Dermis blood vessel endothelial cell (primary cell): ENCODE data around the gene ZNF431. TPM values are rescaled to one million over a fixed set of nuclear protein-coding genes. Genes with fewer than 3 reads are reported as not detected.
A peak's percentile ranks its signal among the peaks of the same experiment; 100 is the strongest.
"Not testable (repeated sequence)": the region's sequence is repeated elsewhere in the genome, so short reads cannot be mapped to it uniquely, and the experiment has no call there.

Source experiments
- DNase-seq: peaks from one replicate; pipeline ENCODE4 v3.0.0; 2010
- total RNA-seq: library from RNA; depleted of rRNA; stranded (reverse); fragments of >200 nt; gene quantifications from 2 replicates; pipeline ENCODE4 v1.2.3, GENCODE V29; 2014

Gene ZNF431
- total RNA-seq = 6.5 and 6.6 TPM in 2 replicates

DNA sequence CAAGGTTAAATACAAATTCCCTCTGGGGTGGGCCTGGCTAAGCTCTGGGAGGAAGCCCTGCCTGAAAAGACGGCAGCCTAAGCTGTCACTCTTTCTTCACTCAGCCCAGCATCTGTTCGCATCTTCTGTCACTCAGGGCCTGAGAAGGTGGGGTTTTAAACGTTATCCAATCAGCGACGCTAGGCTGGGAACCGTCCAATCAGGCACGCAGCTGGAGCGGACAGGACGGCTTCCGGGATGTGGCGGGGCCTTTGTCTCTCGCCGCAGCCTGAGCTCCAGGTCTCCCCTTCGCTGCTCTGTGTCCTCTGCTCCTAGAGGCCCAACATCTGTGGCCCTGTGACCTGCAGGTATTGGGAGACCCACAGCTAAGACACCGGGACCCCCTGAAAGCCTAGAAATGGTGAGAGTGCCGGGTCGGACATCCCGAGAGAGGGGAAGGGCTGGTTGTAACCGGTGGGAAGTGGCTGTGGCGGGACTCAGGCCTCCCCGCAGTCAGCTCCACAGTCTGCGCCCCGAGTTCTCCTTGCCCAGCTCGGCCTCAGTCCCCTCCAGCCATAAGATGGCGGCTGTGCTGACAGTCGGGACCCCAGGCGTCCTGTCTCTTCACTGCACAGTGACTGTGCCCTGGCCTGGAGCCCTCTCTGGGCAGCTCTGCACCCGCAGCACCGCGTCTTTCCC lies at the start of gene ZNF431:
Gene ZNF431, plus strand, starts transcription at position 254 of the 678 bp plus-strand sequence. Its CDS starts 144 bp downstream, at position 398.
- peak; percentile 97 for DNase-seq

DNA sequence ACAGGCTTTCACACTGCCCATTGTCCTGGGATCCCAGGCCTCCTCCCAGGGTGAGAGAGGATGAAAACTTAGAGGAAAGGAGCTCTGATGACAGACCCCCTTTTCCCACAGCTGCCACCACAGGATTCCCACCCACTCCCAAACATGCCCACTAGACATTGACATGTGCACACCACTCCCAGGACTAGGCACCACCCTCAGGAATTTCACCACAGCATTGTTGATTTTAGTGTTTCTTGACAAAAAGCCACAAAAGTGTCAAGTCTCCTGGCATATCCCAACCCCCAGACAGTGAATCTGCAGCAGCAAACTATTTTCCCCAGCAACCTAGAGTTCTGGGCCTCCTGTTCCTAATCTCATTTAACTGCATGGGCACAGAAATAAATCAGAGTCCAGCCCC lies 49.7 kb upstream of the ZNF431 start:
- DNase-seq = no peak

DNA sequence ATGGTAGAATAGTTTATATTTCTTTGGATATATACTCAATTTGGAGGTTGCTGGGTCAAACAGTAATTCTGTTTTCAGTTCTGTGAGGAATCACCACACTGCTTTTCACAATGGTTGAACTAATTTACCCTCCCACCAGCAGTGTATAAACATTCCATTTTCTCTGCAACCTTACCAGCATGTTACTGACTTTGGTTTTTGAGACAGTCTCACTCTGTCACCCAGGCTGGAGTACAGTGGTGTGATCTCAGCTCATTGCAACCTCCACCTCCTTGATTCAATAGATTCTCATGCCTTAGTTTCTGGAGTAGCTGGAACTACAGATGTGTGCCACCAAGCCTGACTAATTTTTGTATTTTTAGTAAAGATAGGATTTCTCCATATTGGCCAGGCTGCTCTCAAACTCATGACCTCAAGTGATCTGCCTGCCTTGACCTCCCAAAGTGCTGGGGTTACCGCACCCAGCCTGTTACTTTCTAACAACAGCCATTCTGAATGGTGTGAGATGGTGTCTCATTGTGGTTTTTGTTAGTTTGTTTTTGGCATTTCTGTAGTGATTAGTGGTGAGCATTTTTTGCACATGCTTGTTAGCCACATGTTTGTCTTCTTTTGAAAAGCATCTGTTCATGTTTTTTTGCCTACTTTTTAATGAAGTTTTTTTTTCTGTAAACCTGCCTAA lies 47.4 kb upstream of the ZNF431 start:
- DNase-seq = no peak

DNA sequence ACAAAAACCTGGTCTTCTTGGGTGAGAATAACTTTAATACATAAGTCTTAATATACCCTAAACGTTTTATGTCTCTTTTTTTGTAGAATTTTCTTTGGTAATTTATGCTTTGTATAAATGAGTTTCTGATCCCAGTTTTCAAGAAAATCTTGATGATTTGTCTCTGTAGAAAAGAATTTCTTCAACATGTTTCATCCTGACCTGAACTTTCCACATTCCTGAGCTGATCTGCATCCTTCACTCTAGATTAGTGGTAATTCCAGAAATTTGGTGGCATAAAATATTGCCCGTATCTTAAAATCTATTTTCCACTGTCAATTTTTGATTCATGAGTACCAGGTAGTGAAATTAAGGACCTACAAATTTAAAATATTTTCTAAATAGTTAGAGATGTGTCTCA lies 43.5 kb upstream of the ZNF431 start:
- no peak for DNase-seq

DNA sequence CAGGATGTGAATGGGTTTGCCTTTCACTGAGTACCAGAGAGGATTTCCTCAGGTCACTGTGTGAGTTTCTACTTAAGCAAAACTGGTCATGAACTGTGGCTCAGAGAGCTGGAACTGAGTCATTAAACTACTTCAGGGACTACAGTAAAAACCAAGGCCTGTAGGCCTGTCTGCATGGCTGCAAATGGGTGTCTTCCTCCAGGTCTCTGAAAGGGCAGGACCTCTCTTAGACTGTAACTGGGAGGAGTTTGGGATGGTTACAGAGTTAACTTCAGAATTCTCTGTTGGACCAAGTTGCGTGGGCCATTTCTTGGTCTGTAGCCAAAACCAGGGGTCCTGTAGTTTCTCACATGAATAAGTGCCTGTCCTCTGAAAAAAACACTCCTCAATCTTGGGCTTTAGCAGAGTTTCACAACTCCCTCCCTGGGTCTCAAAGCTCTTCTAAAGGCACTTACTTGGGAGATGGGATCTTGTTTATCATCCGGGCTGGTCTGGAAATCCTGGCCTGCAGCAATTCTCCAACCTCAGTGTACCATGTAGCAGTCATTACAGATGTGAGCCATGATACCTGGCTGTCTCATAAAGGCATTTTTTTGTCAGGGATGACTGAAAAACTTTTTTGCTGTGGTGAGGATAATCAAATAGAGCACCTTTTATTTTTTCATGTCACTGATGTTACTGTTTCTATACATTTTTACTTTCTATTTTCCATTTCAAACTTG lies 40.2 kb upstream of the ZNF431 start:
- DNase-seq = peak; percentile 15

DNA sequence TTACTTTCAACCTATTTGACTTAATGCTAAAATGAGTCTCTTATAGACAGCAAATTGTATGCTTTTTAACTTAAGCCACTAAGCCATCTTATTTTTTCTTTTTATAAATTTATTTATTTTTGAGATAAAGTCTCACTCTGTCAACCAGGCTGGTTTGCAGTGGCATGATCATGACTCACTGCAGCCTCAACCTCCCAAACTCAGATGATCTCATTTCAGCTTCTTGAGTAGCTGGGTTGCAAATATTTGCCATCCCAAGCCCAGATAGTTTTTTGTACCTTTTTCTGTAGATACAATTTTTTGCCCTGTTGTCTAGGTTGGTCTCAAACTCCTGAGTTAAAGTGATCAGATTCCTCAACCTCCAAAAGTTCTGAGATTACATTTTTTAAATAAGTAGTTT lies 32.7 kb upstream of the ZNF431 start:
- no peak for DNase-seq

DNA sequence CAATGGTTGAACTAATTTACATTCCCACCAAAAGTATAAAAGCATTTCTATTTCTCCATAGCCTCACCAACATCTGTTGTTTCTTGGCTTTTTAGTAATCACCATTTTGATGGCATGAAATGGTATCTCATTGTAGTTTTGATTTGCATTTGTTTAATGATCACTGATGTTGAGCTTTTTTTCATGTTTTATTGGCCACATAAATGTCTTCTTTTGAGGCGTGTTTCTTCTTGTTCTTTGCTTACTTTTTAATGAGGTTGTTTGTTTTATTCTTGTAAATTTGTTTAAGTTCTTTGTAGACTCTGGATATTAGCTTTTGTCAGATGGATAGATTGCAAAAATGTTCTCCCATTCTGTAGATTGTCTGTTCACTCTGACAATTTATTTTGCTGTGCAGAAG lies 31.7 kb upstream of the ZNF431 start:
- no peak for DNase-seq

DNA sequence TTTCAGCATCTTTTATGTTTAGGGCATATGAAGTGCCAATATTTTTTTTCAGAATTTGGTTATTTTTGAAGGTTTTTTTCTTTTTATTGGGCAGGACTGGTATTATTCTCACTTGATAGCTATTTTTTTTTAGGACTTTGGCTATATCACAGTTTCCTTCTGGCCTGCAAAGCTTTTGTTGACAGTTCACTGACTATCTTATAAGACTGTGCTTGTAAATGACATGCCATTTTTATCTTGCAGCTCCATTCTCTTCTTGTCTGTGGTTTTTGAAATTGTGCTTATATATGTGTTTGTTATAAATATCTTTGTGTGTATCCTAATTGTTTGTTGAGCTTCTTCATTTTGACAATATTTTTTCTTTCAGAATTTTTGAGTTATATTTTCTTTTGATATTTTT lies 26.4 kb upstream of the ZNF431 start:
- DNase-seq = no peak

DNA sequence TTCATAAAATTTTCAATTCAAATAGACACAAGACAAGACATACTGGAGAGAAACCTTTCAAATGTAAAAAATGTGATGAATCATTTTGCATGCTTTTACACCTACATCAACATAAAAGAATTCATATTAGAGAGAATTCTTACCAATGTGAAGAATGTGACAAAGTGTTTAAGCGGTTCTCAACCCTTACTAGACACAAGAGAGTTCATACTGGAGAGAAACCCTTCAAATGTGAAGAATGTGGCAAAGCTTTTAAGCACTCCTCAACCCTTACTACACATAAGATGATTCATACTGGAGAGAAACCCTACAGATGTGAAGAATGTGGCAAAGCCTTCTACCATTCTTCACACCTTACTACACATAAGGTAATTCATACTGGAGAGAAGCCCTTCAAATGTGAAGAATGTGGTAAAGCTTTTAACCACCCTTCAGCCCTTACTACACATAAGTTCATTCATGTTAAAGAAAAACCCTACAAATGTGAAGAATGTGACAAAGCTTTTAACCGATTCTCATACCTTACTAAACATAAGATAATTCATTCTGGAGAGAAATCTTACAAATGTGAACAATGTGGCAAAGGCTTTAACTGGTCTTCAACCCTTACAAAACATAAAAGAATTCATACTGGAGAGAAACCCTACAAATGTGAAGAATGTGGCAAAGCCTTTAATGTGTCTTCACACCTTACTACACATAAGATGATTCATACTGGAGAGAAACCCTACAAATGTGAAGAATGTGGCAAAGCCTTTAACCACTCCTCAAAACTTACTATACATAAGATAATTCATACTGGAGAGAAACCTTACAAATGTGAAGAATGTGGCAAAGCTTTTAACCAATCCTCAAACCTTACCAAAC lies 24.6 kb upstream of the ZNF431 start:
- no peak for DNase-seq

DNA sequence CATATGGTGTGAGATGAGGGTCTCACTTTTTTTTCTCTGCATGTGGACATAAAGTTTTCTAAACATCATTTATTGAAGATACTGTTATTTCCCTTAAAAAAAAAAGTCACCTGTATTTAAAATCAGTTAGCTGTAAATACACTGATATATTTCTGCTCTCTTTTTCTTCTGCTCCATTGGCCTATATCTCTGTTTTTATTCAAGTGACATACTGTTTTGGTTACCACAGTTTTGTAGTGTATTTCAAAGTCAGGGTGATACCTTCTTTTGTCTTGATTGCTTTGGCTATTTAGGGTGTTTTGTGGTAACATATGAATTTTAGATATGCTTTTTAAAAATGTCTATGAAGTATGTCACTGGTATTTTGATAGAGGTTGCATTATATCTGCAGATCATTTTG lies 15.8 kb upstream of the ZNF431 start:
- DNase-seq = no peak

DNA sequence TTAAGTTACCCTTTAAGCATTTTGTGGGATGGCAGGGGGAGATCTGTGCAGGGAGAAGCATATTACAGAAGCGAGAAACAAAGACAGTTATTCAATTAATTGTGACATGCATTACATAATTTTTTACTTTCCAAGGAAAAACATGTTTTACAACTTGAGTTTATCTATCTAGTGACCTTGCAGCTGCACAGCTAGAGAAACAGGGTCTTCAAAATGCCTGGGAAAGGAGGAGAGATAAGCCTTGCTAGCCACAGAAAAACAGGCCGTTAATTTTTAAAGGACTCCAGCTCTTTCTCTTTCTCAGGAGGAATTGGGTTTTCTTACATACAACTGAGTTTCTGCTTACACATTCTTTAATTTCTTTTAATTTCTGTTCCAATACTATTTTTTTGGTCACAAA lies 14.8 kb upstream of the ZNF431 start:
- DNase-seq = no peak

DNA sequence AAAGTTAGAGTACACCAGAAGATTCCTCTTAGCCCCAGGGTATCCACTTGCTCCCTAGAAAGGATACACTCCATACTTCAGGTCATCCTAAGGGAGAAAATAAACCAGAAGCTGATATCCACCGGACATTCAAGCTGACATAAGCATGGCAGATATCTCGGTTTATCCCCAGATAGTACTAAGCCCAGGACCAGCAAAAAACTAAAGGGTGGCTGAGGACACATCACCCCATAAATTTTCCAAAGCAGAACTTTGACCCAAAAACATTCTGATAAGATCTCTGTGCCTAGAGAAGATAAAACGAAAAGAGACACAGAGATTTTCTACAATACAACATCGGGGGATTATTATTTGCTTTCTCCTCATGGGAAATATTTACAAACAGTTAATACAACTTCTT lies 13.9 kb upstream of the ZNF431 start:
- DNase-seq = no peak

DNA sequence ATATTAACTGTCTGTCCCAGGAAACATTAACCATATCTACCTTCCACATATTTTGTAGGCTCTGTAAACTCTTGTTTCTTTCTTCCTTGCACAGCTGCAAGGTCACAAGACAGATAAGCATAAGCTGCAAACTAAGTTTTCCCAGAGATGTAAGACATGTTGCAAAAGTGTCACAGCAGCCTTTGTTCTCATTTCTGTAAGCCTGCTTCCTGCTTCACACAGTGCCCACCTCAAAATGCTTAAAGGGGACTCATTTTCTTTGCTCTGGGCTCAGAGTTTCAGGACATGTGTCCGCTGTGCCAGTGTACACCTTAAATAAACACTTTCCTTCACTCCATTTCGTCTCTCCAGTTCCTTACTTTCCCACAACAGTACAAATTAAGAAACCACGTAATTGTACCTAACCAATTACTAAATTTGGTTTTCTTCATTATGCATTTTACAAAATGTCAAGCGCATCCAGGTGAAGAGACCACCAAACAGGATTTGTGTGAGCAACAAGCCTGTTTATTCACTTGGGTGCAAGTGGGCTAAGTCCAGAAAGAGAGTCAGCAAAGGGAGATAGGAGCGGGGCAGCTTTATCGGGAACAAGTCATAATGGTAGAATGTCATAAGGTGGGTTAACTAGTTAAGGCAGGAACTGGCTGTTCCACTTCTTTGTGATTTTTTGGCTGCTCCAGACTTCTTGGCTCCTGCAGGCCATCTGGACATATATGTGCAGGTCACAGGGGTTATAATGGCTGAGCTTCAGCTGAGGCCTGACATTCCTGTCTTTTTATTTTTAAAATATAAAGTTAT lies 12.7 kb upstream of the ZNF431 start:
- DNase-seq = no peak

DNA sequence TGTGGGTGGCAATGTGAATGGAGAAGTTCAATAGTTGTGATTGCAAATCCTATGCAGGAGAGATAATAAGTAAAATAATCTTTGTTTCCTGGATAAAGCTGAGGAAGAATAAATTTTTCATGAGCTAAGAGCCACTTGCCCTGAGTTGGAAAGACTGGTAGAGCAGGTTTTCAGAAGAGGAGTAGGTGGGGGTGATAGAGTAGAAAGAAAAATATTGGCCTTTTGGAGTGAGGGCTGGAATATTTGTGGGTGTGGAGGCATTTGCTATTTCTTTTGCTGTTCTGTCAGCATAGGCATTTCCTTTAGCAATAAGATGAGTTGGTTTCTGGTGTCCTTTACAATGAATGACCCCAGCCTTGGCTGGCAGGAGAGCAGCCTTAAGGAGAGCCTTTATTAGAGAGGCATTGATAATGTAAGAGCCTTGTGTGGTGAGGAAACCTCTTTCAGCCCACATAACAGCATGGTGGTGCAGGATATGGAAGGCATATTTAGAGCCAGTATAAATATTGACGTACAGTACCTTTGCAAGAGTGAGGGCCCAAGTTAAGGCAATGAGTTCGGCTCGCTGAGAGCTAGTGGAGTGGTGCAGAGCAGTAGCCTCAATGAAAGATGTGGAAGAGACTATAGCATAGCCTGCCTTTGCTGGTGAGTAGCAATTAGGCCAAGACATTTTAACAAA lies 11.6 kb upstream of the ZNF431 start:
- no peak for DNase-seq

DNA sequence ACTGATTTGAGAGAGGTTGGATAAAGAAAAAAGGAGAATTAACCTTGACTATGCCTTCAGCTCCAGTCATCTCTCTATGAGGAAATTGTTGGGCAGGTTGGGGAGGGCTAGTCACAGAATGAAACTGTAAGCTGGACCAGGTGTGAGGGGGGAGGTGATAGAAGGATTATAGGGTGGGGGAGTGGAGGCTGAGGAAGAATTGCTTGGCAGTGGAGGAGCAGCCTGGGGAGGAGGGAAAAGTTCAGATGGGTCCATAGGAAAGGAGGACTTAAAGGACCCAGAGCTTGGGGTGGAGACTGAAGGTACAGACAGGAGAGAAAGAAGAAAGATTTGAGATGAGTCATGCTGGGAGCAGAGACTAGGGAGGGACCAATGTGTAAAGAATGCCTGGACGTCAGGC lies 8.2 kb upstream of the ZNF431 start:
- DNase-seq = no peak

DNA sequence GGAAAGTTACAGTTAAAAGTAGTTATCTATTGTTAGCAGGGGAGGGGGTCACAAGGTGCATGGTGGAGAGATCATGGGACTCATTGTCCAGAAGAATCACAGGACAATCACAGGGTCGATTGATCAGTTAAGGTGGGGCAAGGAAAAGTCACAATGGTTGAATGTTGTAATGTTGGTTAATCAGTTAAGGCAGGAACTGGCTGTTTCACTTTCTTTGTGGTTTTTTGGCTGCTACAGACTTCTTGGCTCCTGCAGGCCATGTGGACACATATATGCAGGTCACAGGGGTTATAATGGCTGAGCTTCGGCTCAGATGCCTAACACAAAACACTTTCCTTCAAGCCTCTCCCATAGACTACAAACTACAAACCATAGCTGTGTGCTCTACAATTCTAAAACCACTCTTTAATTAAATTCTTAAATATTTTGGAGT lies 6.9 kb upstream of the ZNF431 start:
- no peak for DNase-seq

DNA sequence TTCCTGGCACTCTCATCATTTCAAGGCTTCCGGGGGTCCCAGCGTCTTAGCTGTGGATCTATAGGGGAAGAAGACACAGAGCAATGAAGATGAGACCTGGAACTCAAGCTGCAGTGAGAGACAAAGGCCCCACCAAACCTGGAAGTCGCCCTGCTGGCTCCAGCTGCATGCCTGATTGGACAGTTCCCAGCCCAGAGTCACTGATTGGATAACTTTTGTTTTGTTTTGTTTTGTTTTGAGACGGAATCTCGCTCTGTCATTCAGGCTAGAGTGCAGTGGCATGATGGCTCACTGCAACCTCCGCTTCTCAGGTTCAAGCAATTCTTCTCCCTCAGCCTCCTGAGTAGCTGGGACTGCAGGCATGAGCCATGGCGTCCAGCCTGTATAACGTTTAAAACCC lies 6.4 kb upstream of the ZNF431 start:
- no peak for DNase-seq

DNA sequence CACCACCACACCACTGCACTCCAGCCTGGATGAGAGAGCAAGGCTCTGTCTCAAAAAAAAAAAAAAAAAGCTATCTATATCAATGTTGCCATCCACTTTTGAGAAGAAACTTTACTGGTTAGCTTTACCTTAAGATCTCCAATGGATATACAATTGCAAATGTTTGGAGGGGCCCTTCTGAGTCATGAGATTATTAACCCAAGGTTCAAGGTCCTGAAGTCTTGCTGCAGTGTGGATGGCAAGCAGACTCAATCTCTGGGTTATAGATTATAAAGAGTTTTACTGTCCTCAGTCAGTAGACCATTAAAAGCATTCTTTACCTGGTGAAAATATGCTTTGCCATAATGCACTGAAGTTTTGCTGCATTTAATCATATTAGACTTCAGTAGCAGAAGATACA lies 3.7 kb upstream of the ZNF431 start:
- DNase-seq = no peak

DNA sequence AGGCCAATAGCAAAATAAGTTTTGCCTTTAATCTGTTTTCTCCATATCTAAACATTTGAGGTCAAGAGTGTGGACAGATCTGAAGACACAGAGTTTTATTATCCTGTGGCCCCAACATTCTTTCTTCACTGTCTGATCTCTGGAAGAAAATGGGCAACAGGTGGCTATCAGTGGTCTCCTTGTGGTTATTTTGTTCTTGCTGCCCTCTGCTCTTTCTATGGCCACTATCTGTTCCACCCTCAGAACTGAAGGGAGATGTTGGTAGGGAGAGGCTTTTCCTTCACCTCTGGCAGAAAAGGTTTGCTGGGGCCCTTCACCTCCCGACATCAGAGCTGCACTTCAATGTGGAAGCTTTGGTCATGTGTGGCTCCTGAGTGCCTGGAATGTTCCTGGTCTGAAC lies 834 bp upstream of the ZNF431 start:
- DNase-seq = not testable (repeated sequence)

DNA sequence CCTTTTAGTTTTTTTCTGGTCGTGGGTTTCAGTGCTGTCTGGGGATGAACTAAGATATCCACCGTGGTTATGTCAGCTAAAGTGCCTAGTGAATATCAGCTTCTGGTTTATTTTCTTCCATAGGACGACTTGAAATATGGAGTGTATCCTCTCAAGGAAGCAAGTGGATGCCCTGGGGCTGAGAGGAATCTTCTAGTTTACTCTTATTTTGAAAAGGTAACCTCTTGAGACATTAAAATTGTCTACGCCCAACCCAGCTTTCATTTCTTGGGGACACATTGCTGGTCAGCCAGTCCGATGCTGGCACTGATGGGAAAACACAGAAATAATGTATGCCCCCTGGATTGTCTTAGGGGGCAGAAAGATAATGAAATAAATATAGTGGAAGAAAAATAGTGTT lies 1.6 kb downstream of the ZNF431 start:
- DNase-seq = no peak

DNA sequence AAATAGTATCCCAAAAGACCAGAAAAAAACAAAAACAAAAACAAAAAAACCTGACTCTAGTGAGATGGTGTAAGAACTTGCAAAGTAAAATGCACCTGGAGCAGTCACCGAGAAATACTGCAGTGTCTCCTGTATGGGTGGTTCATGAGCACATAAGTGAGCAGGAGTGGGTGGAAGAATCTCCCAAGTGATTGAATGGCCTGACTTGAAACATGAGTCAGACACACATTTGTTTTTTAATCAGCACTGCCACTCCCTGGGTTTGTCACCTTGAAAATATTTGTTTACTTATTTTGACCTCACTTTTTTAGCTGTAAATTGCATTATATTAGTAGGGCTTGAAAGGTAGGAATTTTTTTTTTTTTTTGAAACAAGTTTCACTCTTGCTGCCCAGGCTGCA lies 2.0 kb downstream of the ZNF431 start:
- DNase-seq = no peak

DNA sequence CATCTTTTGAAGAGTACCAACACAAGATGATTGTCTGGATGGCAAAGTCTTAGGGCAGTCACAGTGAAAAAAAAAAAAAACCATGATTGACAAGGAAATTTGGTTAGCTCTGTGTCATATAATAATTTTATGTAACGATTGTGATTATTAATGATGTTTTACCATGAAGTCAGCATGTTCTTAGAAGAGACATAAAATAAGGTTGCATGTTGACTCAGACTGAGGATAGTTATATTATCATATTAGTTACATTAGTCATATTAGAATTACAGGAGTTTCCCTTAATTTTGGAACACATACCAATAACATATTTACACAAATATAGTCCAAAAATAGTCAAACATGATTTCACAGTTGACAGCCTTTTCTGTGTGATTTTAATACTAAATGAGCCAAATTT lies 5.7 kb downstream of the ZNF431 start:
- DNase-seq = no peak
